Measurements from ENCODE around the gene TRPM2.
"Not testable (repeated sequence)": the region's sequence is repeated elsewhere in the genome, so short reads cannot be mapped to it uniquely, and the experiment has no call there.

TRPM2 gene

GRCh38 chr21:44408226-44408625 lies 54.8 kb downstream of the TRPM2 start:
- TF ChIP-seq CTCF (IDR thresholded peaks at IDR 0.05; ENCODE audit: insufficient read depth, low read depth, low read length, missing control alignments), result no peak
- DNase-seq (ENCODE audit: low read depth), result no peak
- no peak overlapping the region for H3K4me3 ChIP-seq (ENCODE audit: low read depth, low read length)

GRCh38 chr21:44413566-44414290 lies 60.3 kb downstream of the TRPM2 start:
- DNase-seq (ENCODE audit: low read depth), result no peak
- TF ChIP-seq CTCF (IDR thresholded peaks at IDR 0.05; ENCODE audit: insufficient read depth, low read depth, low read length, missing control alignments), result no peak
- no peak overlapping the region for H3K4me3 ChIP-seq (ENCODE audit: low read depth, low read length)

GRCh38 chr21:44414291-44415072 lies 61.1 kb downstream of the TRPM2 start:
- TF ChIP-seq CTCF (IDR thresholded peaks at IDR 0.05; ENCODE audit: insufficient read depth, low read depth, low read length, missing control alignments), result no peak
- no peak for DNase-seq (ENCODE audit: low read depth)
- no peak overlapping the region for H3K4me3 ChIP-seq (ENCODE audit: low read depth, low read length)

GRCh38 chr21:44415073-44416025 lies 61.9 kb downstream of the TRPM2 start:
- DNase-seq (ENCODE audit: low read depth), result no peak
- H3K4me3 ChIP-seq (ENCODE audit: low read depth, low read length), result no peak overlapping the region
- no peak for TF ChIP-seq CTCF (IDR thresholded peaks at IDR 0.05; ENCODE audit: insufficient read depth, low read depth, low read length, missing control alignments)

- no peak for DNase-seq (ENCODE audit: low read depth)
- no peak for TF ChIP-seq CTCF (IDR thresholded peaks at IDR 0.05; ENCODE audit: insufficient read depth, low read depth, low read length, missing control alignments)
These were observed 62.8 kb downstream of the TRPM2 start for GRCh38 chr21:44416193-44416592.

GRCh38 chr21:44417621-44418107 lies 64.2 kb downstream of the TRPM2 start:
- DNase-seq (ENCODE audit: low read depth); H3K4me3 ChIP-seq (ENCODE audit: low read depth, low read length): not testable (repeated sequence)

More at GRCh38 chr21:44416193-44416592, 62.8 kb downstream of the TRPM2 start:
- no peak overlapping the region for H3K4me3 ChIP-seq (ENCODE audit: low read depth, low read length)

Measured in GM12865 (cell line).